Measurements from ENCODE around the gene EIF3K.

DNA sequence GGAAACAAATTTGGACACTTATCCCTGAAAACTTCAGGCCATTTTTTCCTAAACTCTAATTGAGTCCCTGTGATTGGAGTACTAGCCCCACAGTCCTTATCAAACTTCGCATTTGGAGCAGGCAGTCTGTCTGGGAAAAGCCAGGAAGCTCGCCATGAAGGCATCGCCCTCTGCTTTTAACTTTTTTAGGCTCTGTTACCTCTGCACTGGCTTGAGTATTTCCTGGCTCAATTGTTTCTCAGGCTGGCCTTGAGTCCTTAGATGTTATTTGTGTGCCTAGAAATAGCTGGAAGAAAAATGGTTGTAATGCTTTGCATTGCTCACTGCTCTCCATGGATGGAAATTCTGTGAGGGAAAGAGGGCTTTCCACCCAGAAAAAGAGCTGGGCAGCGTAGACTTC lies 52.7 kb downstream of the EIF3K start:
- TF ChIP-seq POLR2A (IDR thresholded peaks at IDR 0.05): no peak
- TF ChIP-seq, protein P1, sequence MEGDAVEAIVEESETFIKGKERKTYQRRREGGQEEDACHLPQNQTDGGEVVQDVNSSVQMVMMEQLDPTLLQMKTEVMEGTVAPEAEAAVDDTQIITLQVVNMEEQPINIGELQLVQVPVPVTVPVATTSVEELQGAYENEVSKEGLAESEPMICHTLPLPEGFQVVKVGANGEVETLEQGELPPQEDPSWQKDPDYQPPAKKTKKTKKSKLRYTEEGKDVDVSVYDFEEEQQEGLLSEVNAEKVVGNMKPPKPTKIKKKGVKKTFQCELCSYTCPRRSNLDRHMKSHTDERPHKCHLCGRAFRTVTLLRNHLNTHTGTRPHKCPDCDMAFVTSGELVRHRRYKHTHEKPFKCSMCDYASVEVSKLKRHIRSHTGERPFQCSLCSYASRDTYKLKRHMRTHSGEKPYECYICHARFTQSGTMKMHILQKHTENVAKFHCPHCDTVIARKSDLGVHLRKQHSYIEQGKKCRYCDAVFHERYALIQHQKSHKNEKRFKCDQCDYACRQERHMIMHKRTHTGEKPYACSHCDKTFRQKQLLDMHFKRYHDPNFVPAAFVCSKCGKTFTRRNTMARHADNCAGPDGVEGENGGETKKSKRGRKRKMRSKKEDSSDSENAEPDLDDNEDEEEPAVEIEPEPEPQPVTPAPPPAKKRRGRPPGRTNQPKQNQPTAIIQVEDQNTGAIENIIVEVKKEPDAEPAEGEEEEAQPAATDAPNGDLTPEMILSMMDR (IDR thresholded peaks at IDR 0.05): no peak
